GM12872 (cell line): Measurements from ENCODE around the gene CCDC141.

Source experiments
- CTCF ChIP-seq: IDR thresholded peaks from 3 replicates; pipeline ENCODE4 v1.5.1; 2011; ENCODE audit warnings: low read depth, mild to moderate bottlenecking, low read length, moderate library complexity; ENCODE audit not compliant: insufficient read depth

CCDC141 gene

DNA sequence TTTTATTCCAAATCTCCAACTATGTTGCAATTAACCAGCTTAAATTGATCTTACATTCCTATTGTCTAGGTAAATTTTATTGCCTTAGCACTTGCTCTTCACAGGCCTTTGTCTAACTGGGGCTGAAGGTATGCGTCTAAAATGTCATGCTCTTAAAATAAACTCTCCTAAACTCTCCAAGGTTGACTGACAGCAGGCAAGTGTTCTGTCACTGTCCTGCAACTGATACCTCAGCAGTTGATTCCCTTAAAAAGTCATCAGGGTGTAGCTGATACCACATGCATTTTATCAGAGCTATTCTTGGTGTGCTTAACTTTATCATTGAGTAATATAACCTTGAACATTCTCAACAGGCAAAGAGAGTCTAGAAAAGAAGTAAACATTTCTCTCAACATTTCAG lies 243.4 kb downstream of the CCDC141 start:
- TF ChIP-seq CTCF = no peak

DNA sequence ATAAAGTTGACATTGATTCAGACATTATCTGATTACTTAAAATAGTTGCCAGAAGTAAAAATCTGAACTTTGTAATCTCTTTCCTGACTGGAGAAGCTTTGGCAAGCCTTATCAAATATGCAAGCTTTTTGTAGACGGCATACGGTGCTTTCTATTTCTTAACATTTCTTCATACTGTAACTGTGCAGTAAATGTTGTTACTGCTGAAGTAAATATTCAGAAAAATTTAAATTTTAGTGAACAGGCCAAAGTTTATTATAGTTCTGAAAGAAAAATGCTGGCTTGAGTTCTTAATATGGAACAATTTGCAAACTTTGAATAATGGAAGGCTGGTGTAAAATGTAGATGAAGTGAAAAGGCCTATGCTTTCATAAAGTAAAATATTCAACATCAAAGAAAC lies 244.5 kb downstream of the CCDC141 start:
- TF ChIP-seq CTCF = no peak

- peak; percentile 68 for TF ChIP-seq CTCF
Measured at GRCh38 chr2:178804791-178805190, 245.1 kb downstream of the CCDC141 start.

DNA sequence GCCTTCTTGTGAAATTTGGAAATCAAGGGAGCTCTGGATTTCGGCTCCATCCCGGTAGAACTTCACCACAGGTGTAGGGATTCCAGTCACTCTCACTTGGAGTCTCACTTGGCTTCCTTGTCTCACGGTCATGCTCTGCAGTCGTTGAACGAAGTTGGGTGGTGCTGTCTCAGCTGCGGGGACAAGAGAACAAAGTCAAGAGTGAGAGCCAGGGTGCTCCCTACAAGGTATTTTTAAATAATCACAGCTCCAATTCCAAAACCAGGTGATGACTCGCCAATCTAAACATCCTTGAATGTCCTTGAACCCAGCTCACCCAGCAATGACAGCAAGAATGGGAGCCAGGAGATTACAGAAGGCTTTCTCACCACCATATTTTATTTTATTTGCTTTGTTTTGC lies 249.4 kb downstream of the CCDC141 start:
- no peak for TF ChIP-seq CTCF

GRCh38 chr2:178799305-178799704 lies 250.6 kb downstream of the CCDC141 start:
- TF ChIP-seq CTCF = no peak

DNA sequence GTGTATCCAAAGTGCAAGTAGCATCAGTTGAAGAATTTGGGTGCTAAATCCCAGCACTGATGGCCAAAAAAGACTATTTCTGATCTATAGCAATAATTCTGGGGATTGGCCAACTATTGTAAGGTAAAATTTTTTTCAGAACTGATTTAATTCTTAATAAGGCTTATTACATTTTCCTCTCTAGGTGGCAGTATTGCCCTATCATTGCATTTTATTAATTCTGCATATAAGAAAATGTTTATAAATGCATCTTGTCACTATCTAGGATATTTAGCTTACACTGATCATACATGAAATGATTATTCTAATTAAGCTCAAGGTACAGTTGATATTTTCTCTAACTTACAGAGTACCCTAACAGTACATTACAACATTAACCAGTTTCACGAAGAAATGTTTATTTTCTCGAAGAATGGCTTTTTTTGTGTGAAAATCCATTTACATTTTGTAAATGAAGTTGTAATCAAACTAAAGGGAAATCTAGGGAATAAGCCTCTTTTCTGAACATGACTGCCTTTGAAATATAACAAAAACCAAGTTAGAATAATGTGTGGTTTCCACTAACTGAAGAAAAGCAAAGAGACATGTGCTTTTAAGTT lies 253.8 kb downstream of the CCDC141 start:
- TF ChIP-seq CTCF = peak; percentile 29; the same call in 1 of the 3 replicates

- no peak for TF ChIP-seq CTCF
Measured at GRCh38 chr2:178787934-178788333, 262.0 kb downstream of the CCDC141 start.
